K562 (cell line): ENCODE results near the gene ASMTL. TPM values are rescaled to one million over a fixed set of nuclear protein-coding genes. Genes with fewer than 3 reads are reported as not detected.
A peak's percentile ranks its signal among the peaks of the same experiment; 100 is the strongest.

Experiments used
- ATAC-seq: fragments of 200-7000 bp; cut with Tn5 transposase; 3 replicates; pipeline ENCODE4 v1.9.1; 2020; ENCODE audit warnings: moderate library complexity
- BruUV-seq: library from RNA; stranded (reverse); fragments of 400-500 nt; replicated peaks from 2 replicates; lab custom pipeline; 2021; lab: Mats Ljungman, UMichigan
- CTCF ChIA-PET: fragments of 300-600 bp; formaldehyde crosslinking; extraction: SDS; loops from one replicate; lab custom pipeline; 2021; ENCODE audit warnings: low intra/inter-chr PET ratio; lab: Yijun Ruan, JAX
- POLR2A ChIA-PET: fragments of 300-600, 350-650 bp; sonication (Branson Sonifier 250); formaldehyde crosslinking; extraction: SDS; loops from one replicate; lab custom pipeline; 2021; ENCODE audit warnings: antibody characterized with exemption, inconsistent platforms; lab: Yijun Ruan, JAX
- DNase-seq, 4 experiments: peaks; one replicate each; pipeline versions ENCODE4 v3.0.0 to v3.0.0-alpha.2; 2011 to 2018; ENCODE audit warnings: low spot score in 3 of 4, mixed read lengths in 3 of 4; ENCODE audit errors: extremely low read depth in 1 of 4
- FAIRE-seq: peaks from 2 replicates; lab custom pipeline; 2011; peaks lifted over from hg19 to GRCh38; lab: Jason Lieb, UNC
- H2AFZ ChIP-seq: 2 replicates; pipeline ENCODE4 v1.6.0; 2011; ENCODE audit warnings: low read depth, low read length, control low read depth, inconsistent platforms
- H3K27ac ChIP-seq: fragments of 200-600 bp; 3 replicates; pipeline ENCODE4 v1.8.0; 2011; ENCODE audit warnings: low read depth, mild to moderate bottlenecking, control low read depth, inconsistent platforms, low read length, moderate library complexity, mixed read lengths; ENCODE audit errors: extremely low read depth
- H3K27me3 ChIP-seq, 2 experiments: fragments of 300-600 bp in 1 of 2; 2 replicates in 1 of 2; 3 replicates in 1 of 2; pipeline versions ENCODE4 v1.6.0 to v1.8.0; 2011; ENCODE audit warnings: inconsistent platforms in 2 of 2, low read length in 2 of 2, mild to moderate bottlenecking in 1 of 2, mixed read lengths in 1 of 2, moderate library complexity in 1 of 2; ENCODE audit not compliant: control insufficient read depth in 2 of 2, insufficient read depth in 2 of 2
- H3K36me3 ChIP-seq: fragments of 300-600 bp; 3 replicates; pipeline ENCODE4 v1.8.0; 2011; ENCODE audit warnings: mild to moderate bottlenecking, low read length, inconsistent platforms; ENCODE audit not compliant: control insufficient read depth, insufficient read depth
- H3K4me1 ChIP-seq, 2 experiments: fragments of 200-600 bp in 1 of 2; replicated peaks in 1 of 2; 2 replicates in 1 of 2; 3 replicates in 1 of 2; pipeline versions ENCODE4 v1.5.1 to v1.8.0; 2011; ENCODE audit warnings: inconsistent platforms in 2 of 2, low read length in 2 of 2, mild to moderate bottlenecking in 1 of 2, mixed read lengths in 1 of 2, moderate library complexity in 1 of 2; ENCODE audit not compliant: control insufficient read depth in 2 of 2, insufficient read depth in 2 of 2
- H3K4me2 ChIP-seq: 2 replicates; pipeline ENCODE4 v1.6.1; 2011; ENCODE audit warnings: low read length, control low read depth, inconsistent platforms, mixed read lengths; ENCODE audit not compliant: insufficient read depth
- H3K4me3 ChIP-seq: fragments of 200-600 bp; sonication (generic), shearing (Covaris generic); 2 replicates; pipeline ENCODE4 v1.5.1; 2016; ENCODE audit warnings: control low read depth, inconsistent platforms
- H3K79me2 ChIP-seq: fragments of 200-600 bp; 3 replicates; pipeline ENCODE4 v1.8.0; 2011; ENCODE audit warnings: low read length, inconsistent platforms; ENCODE audit not compliant: control insufficient read depth, insufficient read depth
- H3K9ac ChIP-seq, 2 experiments: 2 replicates each; pipeline versions ENCODE4 v1.6.0 to v1.6.1; 2011; ENCODE audit warnings: low read depth in 2 of 2, low read length in 2 of 2, control low read depth in 1 of 2, inconsistent platforms in 1 of 2, mild to moderate bottlenecking in 1 of 2, mixed read lengths in 1 of 2; ENCODE audit not compliant: insufficient read depth in 1 of 2
- H3K9me1 ChIP-seq: one replicate; pipeline ENCODE4 v1.6.0; 2011; ENCODE audit warnings: inconsistent platforms, mild to moderate bottlenecking, low read length, moderate library complexity; ENCODE audit not compliant: control insufficient read depth, insufficient read depth
- H3K9me3 ChIP-seq: replicated peaks from 2 replicates; pipeline ENCODE4 v1.5.1; 2011; ENCODE audit warnings: low read depth, low read length, inconsistent platforms; ENCODE audit not compliant: control insufficient read depth, insufficient read depth
- H4K20me1 ChIP-seq: replicated peaks from 2 replicates; pipeline ENCODE4 v1.6.1; 2011; ENCODE audit warnings: low read length, inconsistent platforms, mixed read lengths; ENCODE audit not compliant: control insufficient read depth, insufficient read depth
- EGR1 ChIP-seq: fragments of 450-650 bp; conservative IDR thresholded peaks from 2 replicates; pipeline ENCODE4 v1.6.1; 2017; ENCODE audit warnings: mild to moderate bottlenecking
- POLR2A ChIP-seq: fragments of 450-650 bp; conservative IDR thresholded peaks from 2 replicates; pipeline ENCODE4 v1.6.1; 2016
- SP2 ChIP-seq: IDR thresholded peaks from 2 replicates; pipeline ENCODE4 v1.6.1; 2011; ENCODE audit warnings: mild to moderate bottlenecking, low read depth, low read length, moderate library complexity; ENCODE audit not compliant: poor library complexity, severe bottlenecking; ENCODE audit errors: extremely low read depth
- ZBTB26 ChIP-seq: fragments of 450-650 bp; formaldehyde crosslinking; IDR thresholded peaks from 2 replicates; pipeline ENCODE4 v1.4.0; 2022; ENCODE audit warnings: missing genetic modification characterization
- ZBTB43 ChIP-seq: sonication (generic); formaldehyde crosslinking; IDR thresholded peaks from 2 replicates; pipeline ENCODE4 v1.8.0; 2023; ENCODE audit warnings: mild to moderate bottlenecking, missing genetic modification reagents
- ZNF780A ChIP-seq: fragments of 250-450 bp; sonication (Bioruptor Pico); IDR thresholded peaks from 2 replicates; pipeline ENCODE4 v1.5.0; 2021; ENCODE audit warnings: mild to moderate bottlenecking
- WGBS: fragments of 100-300 bp; shearing (Covaris generic); methylation state at CpG from one replicate; pipeline ENCODE4 v1.1.6; 2016; ENCODE audit warnings: low coverage, mixed read lengths; ENCODE audit not compliant: insufficient coverage; ENCODE audit errors: missing lambda C conversion rate; 5-methylcytosine and 5-hydroxymethylcytosine counted together
- in situ Hi-C: fragments of 300-500 bp; cut with MboI; formaldehyde crosslinking; loops from 4 replicates; pipeline ENCODE4 v1.15.0; 2018; ENCODE audit warnings: inconsistent platforms, mixed read lengths
- intact Hi-C: fragments of 100-400 bp; cut with micrococcal nuclease; formaldehyde crosslinking; loops from 2 replicates; pipeline ENCODE4 v1.14.2; 2022
- polyA plus RNA-seq, 8 experiments: library from polyadenylated mRNA; depleted of rRNA in 4 of 8; stranded (reverse) in 5 of 8; unstranded in 3 of 8; fragments of >200 nt; fragmentation: Nextera tagmentation in 2 of 8; fragmentation: Illumina TruSeq in 1 of 8; extraction: Ambion mirVana in 2 of 8; extraction: Trizol in 1 of 8; gene quantifications; 2 replicates each; pipeline versions ENCODE4 v1.2.1 to v1.2.3, GENCODE V29; 2011 to 2014; ENCODE audit warnings: inconsistent platforms in 1 of 8, missing spikeins in 1 of 8
- total RNA-seq, 7 experiments: library from RNA; depleted of rRNA in 6 of 7; stranded (reverse); fragments of >200 nt in 6 of 7; fragmentation: Illumina TruSeq in 2 of 7; extraction: Trizol in 2 of 7; gene quantifications; 2 replicates each; pipeline versions ENCODE4 v1.2.1 to v1.2.3, GENCODE V29; 2011 to 2021; ENCODE audit warnings: low replicate concordance in 1 of 7

Gene ASMTL
- total and polyA plus RNA-seq, 9 of the 15 experiments (the other 6 are each of a cell fraction or from before 2014, with no cell fraction given): 0.56 to 20.6 (median 7.6) TPM

GRCh38 chrX:1395646-1396216 lies 57.0 kb downstream of the ASMTL start:
- H2AFZ ChIP-seq: no peak overlapping the region
- H3K4me1 ChIP-seq: peaks cover under 1 to 29% of the 10 kb centered on the region in 2 experiments; a peak in 4 of 5 replicates
- H3K79me2 ChIP-seq: peaks cover 26% of the 10 kb centered on the region
- no peak overlapping the region for H3K4me2 ChIP-seq
- H4K20me1 ChIP-seq: peaks cover 7% of the 10 kb centered on the region
- DNase-seq (no peak), FAIRE-seq (no peak), ATAC-seq (no peak)
- H3K9me3 ChIP-seq: no peaks in the 10 kb centered on the region
- H3K27me3 ChIP-seq: no peaks in the 10 kb centered on the region
- no peaks in the 10 kb centered on the region for H3K9me1 ChIP-seq
- no peak overlapping the region for H3K4me3 ChIP-seq
- no peak overlapping the region for H3K27ac ChIP-seq
- intact Hi-C loops: no loop called here
- ChIA-PET CTCF (no interaction called here), POLR2A (no interaction called here)
- WGBS: 89% methylated on average over 3 of the region's 5 CpGs
- in situ Hi-C loops: no loop called here
- no TSS peak for BruUV-seq
- TF ChIP-seq SP2: no peak
- TF ChIP-seq ZBTB26 (CRISPR knock-in tag): 0 out of 2 replicates have a peak, but pooled peaks have one; percentile 26
- no peak for TF ChIP-seq ZNF780A (CRISPR knock-in tag)
- 0 out of 2 replicates have a peak, but pooled peaks have one; percentile 8 for TF ChIP-seq EGR1
- TF ChIP-seq ZBTB43 (CRISPR knock-in tag): no peak
- TF ChIP-seq POLR2A: 0 out of 2 replicates have a peak, but pooled peaks have one; percentile 15
- no peak overlapping the region for H3K9ac ChIP-seq
- peaks cover 7% of the 10 kb centered on the region; the same call in 1 of the 3 replicates for H3K36me3 ChIP-seq
